Measurements from ENCODE around the gene FARSB.

The FARSB gene

DNA sequence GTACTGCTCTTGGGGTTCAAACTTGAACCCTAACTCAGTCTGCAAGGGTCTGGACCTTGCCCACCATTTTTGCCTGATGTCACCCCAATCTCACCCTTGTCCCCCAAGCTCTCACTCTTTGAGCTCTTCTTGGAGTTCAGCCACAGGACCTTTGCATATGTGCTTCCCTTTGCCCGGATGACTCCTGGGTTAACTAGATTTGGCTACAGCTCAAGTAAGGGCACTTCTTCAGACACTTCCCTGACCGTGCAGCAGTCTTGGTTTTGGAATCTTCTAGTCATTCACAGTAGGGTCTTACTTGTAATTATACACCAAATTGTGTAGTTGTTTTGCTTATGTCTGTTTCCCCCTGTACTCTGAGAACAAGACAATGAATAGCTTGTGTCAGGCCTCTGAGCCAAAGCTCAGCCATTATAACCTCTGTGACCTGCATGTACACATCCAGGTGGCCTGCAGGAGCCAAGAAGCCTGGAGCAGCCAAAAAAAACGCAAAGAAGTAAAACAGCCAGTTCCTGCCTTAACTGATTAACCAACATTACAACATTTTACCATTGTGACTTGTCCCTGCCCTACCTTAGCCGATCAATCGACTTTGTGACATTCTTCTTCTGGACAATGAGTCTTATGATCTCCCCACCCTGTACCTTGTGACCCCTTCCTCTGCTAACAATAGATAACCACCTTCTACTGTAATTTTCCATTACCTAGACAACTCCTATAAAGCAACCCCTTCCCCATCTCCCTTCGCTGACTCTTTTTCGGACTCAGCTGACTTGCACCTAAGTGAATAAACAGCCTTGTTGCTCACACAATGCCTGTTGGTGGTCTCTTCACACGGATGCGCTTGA lies 14.5 kb upstream of the FARSB start:
- H3K27me3 ChIP-seq: no peaks in the 10 kb centered on the region
- peaks cover 3% of the 10 kb centered on the region; the same call in 1 of the 2 replicates for H3K4me1 ChIP-seq
- TF ChIP-seq, protein P1, sequence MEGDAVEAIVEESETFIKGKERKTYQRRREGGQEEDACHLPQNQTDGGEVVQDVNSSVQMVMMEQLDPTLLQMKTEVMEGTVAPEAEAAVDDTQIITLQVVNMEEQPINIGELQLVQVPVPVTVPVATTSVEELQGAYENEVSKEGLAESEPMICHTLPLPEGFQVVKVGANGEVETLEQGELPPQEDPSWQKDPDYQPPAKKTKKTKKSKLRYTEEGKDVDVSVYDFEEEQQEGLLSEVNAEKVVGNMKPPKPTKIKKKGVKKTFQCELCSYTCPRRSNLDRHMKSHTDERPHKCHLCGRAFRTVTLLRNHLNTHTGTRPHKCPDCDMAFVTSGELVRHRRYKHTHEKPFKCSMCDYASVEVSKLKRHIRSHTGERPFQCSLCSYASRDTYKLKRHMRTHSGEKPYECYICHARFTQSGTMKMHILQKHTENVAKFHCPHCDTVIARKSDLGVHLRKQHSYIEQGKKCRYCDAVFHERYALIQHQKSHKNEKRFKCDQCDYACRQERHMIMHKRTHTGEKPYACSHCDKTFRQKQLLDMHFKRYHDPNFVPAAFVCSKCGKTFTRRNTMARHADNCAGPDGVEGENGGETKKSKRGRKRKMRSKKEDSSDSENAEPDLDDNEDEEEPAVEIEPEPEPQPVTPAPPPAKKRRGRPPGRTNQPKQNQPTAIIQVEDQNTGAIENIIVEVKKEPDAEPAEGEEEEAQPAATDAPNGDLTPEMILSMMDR (IDR thresholded peaks at IDR 0.05; ENCODE audit: low read depth, low read length): no peak
- no peaks in the 10 kb centered on the region for H3K36me3 ChIP-seq
- DNase-seq: no peak
- no peaks in the 10 kb centered on the region for H3K9me3 ChIP-seq
- H3K4me3 ChIP-seq (ENCODE audit: low read depth, low read length): no peak overlapping the region

- H3K36me3 ChIP-seq: no peaks in the 10 kb centered on the region
- no peaks in the 10 kb centered on the region for H3K9me3 ChIP-seq
- TF ChIP-seq, protein P1 (IDR thresholded peaks at IDR 0.05; ENCODE audit: low read depth, low read length): no peak
These were observed 13.5 kb upstream of the FARSB start for GRCh38 chr2:222669353-222669752.

GRCh38 chr2:222668494-222669154 lies 12.7 kb upstream of the FARSB start:
- TF ChIP-seq, protein P1 (IDR thresholded peaks at IDR 0.05; ENCODE audit: low read depth, low read length): no peak
- Histone ChIP-seq H3K27me3 (no peaks in the 10 kb centered on the region), H3K4me1 (peaks cover 3% of the 10 kb centered on the region; the same call in 1 of the 2 replicates), H3K9me3 (no peaks in the 10 kb centered on the region), H3K36me3 (no peaks in the 10 kb centered on the region), H3K4me3 (ENCODE audit: low read depth, low read length) (no peak overlapping the region)
- DNase-seq: no peak

More at GRCh38 chr2:222669353-222669752, 13.5 kb upstream of the FARSB start:
- H3K4me3 ChIP-seq (ENCODE audit: low read depth, low read length): no peak overlapping the region
- no peak for DNase-seq
- no peaks in the 10 kb centered on the region for H3K27me3 ChIP-seq
- H3K4me1 ChIP-seq: peaks cover 3% of the 10 kb centered on the region; the same call in 1 of the 2 replicates

DNA sequence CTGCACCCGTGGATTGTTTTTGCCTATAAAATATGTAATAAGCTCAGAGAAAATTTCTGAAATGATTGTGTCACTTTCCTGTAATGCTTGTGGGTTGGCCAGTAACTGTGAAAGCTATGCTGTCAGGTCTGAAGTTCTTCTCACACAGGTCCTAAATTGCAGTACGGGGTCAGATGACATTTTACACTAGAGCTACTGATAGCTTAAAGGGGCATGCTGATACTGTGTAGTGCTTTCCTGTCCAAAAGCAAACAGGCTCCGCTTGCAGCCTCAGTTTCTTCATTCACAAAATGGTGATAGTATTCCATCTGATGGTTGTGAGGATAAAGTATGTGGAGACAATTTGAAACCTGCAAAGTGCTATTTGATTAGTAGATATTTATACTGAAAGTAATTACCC lies 7.6 kb upstream of the FARSB start:
- H3K4me3 ChIP-seq (ENCODE audit: low read depth, low read length): no peak overlapping the region
- no peaks in the 10 kb centered on the region for H3K4me1 ChIP-seq
- no peak for DNase-seq
- H3K36me3 ChIP-seq: no peaks in the 10 kb centered on the region
- H3K9me3 ChIP-seq: no peaks in the 10 kb centered on the region
- TF ChIP-seq, protein P1 (IDR thresholded peaks at IDR 0.05; ENCODE audit: low read depth, low read length): no peak
- H3K27me3 ChIP-seq: no peaks in the 10 kb centered on the region

DNA sequence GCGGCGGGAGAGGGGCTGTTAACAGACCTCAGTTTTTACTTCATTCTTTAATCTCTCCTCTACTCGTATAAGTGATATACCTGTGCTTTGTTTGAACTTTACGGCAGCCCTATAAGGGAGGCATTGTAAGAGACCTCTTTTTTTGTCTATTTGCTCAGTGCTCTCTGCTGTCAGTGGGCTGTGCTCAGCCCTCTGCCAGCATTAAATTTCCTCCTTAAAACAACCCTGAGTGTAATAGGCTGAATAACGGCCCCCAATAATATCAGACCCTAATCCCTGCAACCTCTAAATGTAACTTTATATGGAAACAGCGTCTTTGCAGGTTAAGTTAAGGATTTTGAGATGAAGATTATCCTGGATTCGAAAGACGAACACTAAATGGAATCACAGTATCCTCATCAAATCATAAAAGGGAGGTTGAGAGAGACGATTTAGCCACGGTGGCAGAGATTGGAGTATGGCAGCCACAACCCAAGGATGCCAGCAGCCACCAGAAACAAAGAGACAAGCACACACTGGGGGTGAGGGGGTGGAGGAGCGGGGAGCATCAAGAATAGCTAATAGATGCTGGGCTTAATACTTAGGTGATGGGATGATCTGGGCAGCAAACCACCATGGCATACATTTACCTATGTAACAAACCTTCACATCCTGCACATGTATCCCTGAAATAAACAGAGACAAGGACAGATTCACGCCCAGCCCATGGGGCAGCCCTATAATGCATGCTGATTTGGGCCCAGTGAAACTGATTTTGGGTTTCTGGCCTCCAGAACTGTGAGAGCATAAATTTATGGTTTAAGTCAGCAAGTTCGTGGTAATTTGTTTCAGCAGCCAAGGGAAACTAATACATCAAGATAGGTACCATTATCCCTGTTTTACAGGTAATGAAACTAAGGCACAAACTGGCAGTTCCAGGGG lies 894 bp upstream of the FARSB start:
- Histone ChIP-seq H3K36me3 (no peaks in the 10 kb centered on the region), H3K4me1 (peaks cover 2% of the 10 kb centered on the region; the same call in 1 of the 2 replicates), H3K27me3 (no peaks in the 10 kb centered on the region), H3K9me3 (no peaks in the 10 kb centered on the region), H3K4me3 (ENCODE audit: low read depth, low read length) (peak overlapping the region; percentile 88)
- DNase-seq: peak; percentile 15
- TF ChIP-seq, protein P1 (IDR thresholded peaks at IDR 0.05; ENCODE audit: low read depth, low read length): no peak

Data from BE2C (cell line).